Fibroblast of lung (primary cell): Measurements from ENCODE around the gene TPSD1. TPM values are rescaled to one million over a fixed set of nuclear protein-coding genes. Genes with fewer than 3 reads are reported as not detected.
"Not testable (repeated sequence)": the region's sequence is repeated elsewhere in the genome, so short reads cannot be mapped to it uniquely, and the experiment has no call there.

Experiments
- DNase-seq, 2 donors: peaks; one replicate each; pipeline versions ENCODE4 v3.0.0 to v3.0.0-alpha.2; 2010; ENCODE audit warnings: low read depth in 2 of 2
- H2AFZ ChIP-seq: 2 replicates; pipeline ENCODE4 v1.5.1; 2012; ENCODE audit warnings: low read length, control low read depth, inconsistent platforms
- H3K27ac ChIP-seq: 2 replicates; pipeline ENCODE4 v1.5.1; 2011; ENCODE audit warnings: low read length, control low read depth; ENCODE audit not compliant: insufficient read depth
- H3K27me3 ChIP-seq: 2 replicates; pipeline ENCODE4 v1.5.1; 2011; ENCODE audit warnings: mild to moderate bottlenecking, low read length; ENCODE audit not compliant: control insufficient read depth, insufficient read depth
- H3K36me3 ChIP-seq: 2 replicates; pipeline ENCODE4 v1.5.1; 2011; ENCODE audit warnings: low read length; ENCODE audit not compliant: control insufficient read depth, insufficient read depth
- H3K4me1 ChIP-seq: 2 replicates; pipeline ENCODE4 v1.5.1; 2011; ENCODE audit warnings: low read length; ENCODE audit not compliant: control insufficient read depth, insufficient read depth; ENCODE audit errors: extremely low read depth
- H3K4me2 ChIP-seq: 2 replicates; pipeline ENCODE4 v1.5.1; 2011; ENCODE audit warnings: low read length, control low read depth; ENCODE audit not compliant: insufficient read depth; ENCODE audit errors: extremely low read depth
- H3K4me3 ChIP-seq, 4 experiments: fragments of 200-600 bp in 1 of 4; sonication (generic) in 1 of 4; replicated peaks in 1 of 4; 2 replicates each; pipeline ENCODE4 v1.5.1; 2011 to 2016; ENCODE audit warnings: low read length in 4 of 4, low read depth in 3 of 4, mild to moderate bottlenecking in 3 of 4, control low read depth in 2 of 4, inconsistent platforms in 1 of 4, mixed read lengths in 1 of 4; ENCODE audit not compliant: insufficient read depth in 1 of 4; ENCODE audit errors: control extremely low read depth in 1 of 4
- H3K79me2 ChIP-seq: 2 replicates; pipeline ENCODE4 v1.5.1; 2012; ENCODE audit warnings: mild to moderate bottlenecking, low read length, inconsistent platforms; ENCODE audit not compliant: control insufficient read depth, insufficient read depth
- H3K9ac ChIP-seq: 2 replicates; pipeline ENCODE4 v1.5.1; 2011; ENCODE audit warnings: mild to moderate bottlenecking, low read length, control low read depth; ENCODE audit not compliant: insufficient read depth
- H3K9me3 ChIP-seq: 2 replicates; pipeline ENCODE4 v1.5.1; 2012; ENCODE audit warnings: low read depth, low read length; ENCODE audit not compliant: control insufficient read depth, insufficient read depth
- H4K20me1 ChIP-seq: 2 replicates; pipeline ENCODE4 v1.5.1; 2011; ENCODE audit warnings: low read length; ENCODE audit not compliant: control insufficient read depth, insufficient read depth; ENCODE audit errors: extremely low read depth
- CTCF ChIP-seq, 2 donors: IDR thresholded peaks in 1 of 2; conservative IDR thresholded peaks in 1 of 2; 1 replicate in 1 of 2; 2 replicates in 1 of 2; pipeline ENCODE4 v1.5.1; 2011 to 2012; ENCODE audit warnings: low read length in 2 of 2, control low read depth in 1 of 2, inconsistent platforms in 1 of 2, low read depth in 1 of 2, mild to moderate bottlenecking in 1 of 2
- EZH2 ChIP-seq: IDR thresholded peaks from 2 replicates; pipeline ENCODE4 v1.5.1; 2012; ENCODE audit warnings: low read length, control low read depth, mild to moderate bottlenecking; ENCODE audit errors: missing control alignments
- polyA plus RNA-seq, 2 donors: library from polyadenylated mRNA; depleted of rRNA in 1 of 2; stranded (reverse) in 1 of 2; unstranded in 1 of 2; fragments of >200 nt; gene quantifications; 2 replicates each; pipeline ENCODE4 v1.2.1, GENCODE V29; 2011 to 2012; ENCODE audit warnings: missing spikeins in 1 of 2
- total RNA-seq: library from RNA; depleted of rRNA; stranded (reverse); fragments of >200 nt; gene quantifications from 2 replicates; pipeline ENCODE4 v1.2.1, GENCODE V29; 2014

The TPSD1 gene
- total and polyA plus RNA-seq, 2 donors (not counting 1 experiment from before 2014, with no cell fraction given), result not detected

GRCh38 chr16:1243907-1244850 lies 11.7 kb upstream of the TPSD1 start:
- H3K4me2 ChIP-seq, H3K9me3 ChIP-seq, H3K27me3 ChIP-seq, H3K27ac ChIP-seq, H3K4me1 ChIP-seq, H3K79me2 ChIP-seq, H3K9ac ChIP-seq, H3K36me3 ChIP-seq, H4K20me1 ChIP-seq, H2AFZ ChIP-seq, DNase-seq, H3K4me3 ChIP-seq: not testable (repeated sequence)

DNA sequence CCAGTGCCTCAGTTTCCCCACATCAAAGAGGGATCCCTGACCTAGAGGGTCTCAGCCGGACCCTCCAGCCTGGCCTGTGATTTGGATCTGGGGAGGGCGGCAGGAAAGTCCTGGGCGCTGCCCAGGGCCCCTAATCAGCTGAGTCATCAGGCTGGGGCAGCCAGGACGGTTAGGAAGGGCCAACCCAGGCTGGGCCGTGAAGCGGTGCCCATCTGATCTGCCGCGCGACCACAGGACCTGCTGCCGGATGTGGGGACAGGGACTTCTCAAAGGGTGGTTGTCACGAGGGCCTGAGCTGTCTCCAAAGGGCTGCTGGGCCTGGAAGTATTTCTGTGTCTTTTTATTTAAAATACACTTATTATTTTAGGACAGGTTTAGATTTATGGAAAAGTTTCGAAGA lies 11.0 kb upstream of the TPSD1 start:
- Histone ChIP-seq H2AFZ (no peak overlapping the region), H3K79me2 (no peaks in the 10 kb centered on the region), H4K20me1 (no peaks in the 10 kb centered on the region), H3K4me2 (no peak overlapping the region), H3K9me3 (no peaks in the 10 kb centered on the region), H3K27ac (no peak overlapping the region), H3K4me3 (no peak overlapping the region), H3K9ac (no peak overlapping the region), H3K4me1 (no peaks in the 10 kb centered on the region), H3K27me3 (no peaks in the 10 kb centered on the region), H3K36me3 (no peaks in the 10 kb centered on the region)
- DNase-seq, result no peak
- TF ChIP-seq EZH2 (no peak), CTCF (conservative IDR thresholded peaks at IDR 0.05 in 1 of 2, IDR thresholded peaks at IDR 0.05 in 1 of 2; ENCODE audit: low read depth in 1 of 2, low read length in 2 of 2) (no peak)

DNA sequence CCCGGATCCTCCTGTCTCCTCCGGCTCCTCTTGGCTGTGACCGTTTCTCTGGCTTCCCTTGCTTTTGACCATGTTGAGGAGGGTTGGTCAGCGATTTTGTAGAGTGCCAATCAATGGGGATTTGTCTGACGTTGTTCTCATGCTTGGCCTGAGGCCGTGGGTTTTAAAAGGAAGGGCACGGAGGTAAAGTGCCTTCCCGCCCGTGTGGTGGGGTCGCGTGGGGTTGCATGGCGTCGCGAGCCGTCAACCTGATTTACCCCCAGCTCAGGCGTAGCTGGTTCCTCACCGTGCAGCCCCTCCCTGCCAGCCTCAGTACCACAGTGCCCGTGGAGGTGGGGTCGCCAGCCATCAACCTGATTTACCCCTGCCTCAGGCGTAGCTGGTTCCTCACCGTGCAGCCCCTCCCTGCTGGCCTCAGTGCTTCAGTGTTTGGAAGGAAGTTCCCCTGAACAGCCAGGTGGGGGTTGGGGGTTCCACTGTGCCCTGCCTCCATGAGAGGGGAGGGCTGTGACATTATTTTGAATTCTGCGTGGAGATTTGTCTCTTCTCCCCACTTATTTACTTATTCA lies 10.3 kb upstream of the TPSD1 start:
- no peaks in the 10 kb centered on the region for H3K4me1 ChIP-seq
- H3K4me2 ChIP-seq, result no peak overlapping the region
- H2AFZ ChIP-seq, result no peak overlapping the region
- H3K27me3 ChIP-seq, result no peaks in the 10 kb centered on the region
- DNase-seq, result no peak
- no peaks in the 10 kb centered on the region for H4K20me1 ChIP-seq
- H3K9ac ChIP-seq, result no peak overlapping the region
- no peak overlapping the region for H3K4me3 ChIP-seq
- TF ChIP-seq EZH2 (no peak), CTCF (conservative IDR thresholded peaks at IDR 0.05 in 1 of 2, IDR thresholded peaks at IDR 0.05 in 1 of 2; ENCODE audit: low read depth in 1 of 2, low read length in 2 of 2) (no peak)
- H3K36me3 ChIP-seq, result no peaks in the 10 kb centered on the region
- no peaks in the 10 kb centered on the region for H3K9me3 ChIP-seq
- no peak overlapping the region for H3K27ac ChIP-seq
- no peaks in the 10 kb centered on the region for H3K79me2 ChIP-seq

- not testable (repeated sequence) for H4K20me1 ChIP-seq, H3K4me3 ChIP-seq, H3K4me1 ChIP-seq, H2AFZ ChIP-seq, DNase-seq, H3K79me2 ChIP-seq, H3K9ac ChIP-seq, H3K27me3 ChIP-seq, H3K36me3 ChIP-seq, H3K27ac ChIP-seq, H3K4me2 ChIP-seq, H3K9me3 ChIP-seq
Measured at GRCh38 chr16:1247903-1248537, 7.8 kb upstream of the TPSD1 start.

DNA sequence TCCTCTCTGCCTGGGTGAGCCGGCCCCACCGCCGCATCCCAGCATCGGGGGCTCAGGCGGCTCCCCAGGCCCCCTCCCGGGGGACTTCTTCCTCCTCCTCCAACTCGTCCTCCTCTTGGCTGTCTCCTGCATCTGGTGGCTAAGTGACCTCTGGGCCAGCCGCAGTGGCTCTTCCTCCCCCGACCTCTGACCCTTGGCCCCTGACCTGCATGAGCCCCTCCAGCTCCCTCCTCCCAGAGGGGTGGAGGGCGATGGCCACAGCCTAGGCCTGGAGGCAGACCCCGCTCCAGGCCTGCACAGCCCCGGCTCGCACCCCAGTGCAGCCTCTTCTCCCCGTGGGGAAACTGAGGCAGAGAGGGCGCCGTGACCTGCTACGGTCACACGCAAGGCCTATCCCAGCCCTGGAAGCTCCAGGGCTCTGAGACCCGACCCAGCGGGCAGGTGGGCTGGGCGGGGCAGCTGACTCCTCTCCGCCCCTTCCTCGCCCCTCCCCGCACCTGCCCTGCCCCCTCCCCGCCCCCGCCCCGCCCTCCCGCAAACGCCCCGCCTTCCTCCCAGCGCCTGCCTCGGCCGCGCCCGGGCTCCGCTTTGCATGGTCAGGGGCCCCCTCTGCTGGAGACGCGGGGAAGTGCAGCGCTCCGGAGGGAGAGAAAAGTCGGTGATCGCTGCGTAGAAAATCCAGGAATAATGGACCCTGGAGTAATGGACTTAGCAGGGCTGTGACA lies 6.7 kb upstream of the TPSD1 start:
- H3K27me3 ChIP-seq, H3K4me2 ChIP-seq, H3K9me3 ChIP-seq, H3K9ac ChIP-seq, H3K79me2 ChIP-seq, H4K20me1 ChIP-seq, H3K4me1 ChIP-seq, H3K27ac ChIP-seq, H3K4me3 ChIP-seq, DNase-seq, H2AFZ ChIP-seq, H3K36me3 ChIP-seq: not testable (repeated sequence)
